B cell (primary cell): ENCODE data around the gene HAS3. TPM values are rescaled to one million over a fixed set of nuclear protein-coding genes. Genes with fewer than 3 reads are reported as not detected.

Experiments
- ATAC-seq: fragments of 200-7000 bp; cut with Tn5 transposase; one replicate; pipeline ENCODE4 v1.10.0; 2021; ENCODE audit warnings: low read depth, mild to moderate bottlenecking, moderate number of reproducible peaks, moderate library complexity
- CTCF ChIA-PET: fragments of 350-600 bp; sonication (Branson Sonifier 250); formaldehyde crosslinking; loops from one replicate; lab custom pipeline; 2021; ENCODE audit warnings: antibody characterized with exemption, inconsistent platforms; lab: Charles Lee
- POLR2A ChIA-PET: fragments of 350-600 bp; sonication (Branson Sonifier 250); formaldehyde crosslinking; loops from one replicate; lab custom pipeline; 2021; ENCODE audit warnings: antibody characterized with exemption; lab: Charles Lee
- DNase-seq: peaks from one replicate; pipeline ENCODE4 v3.0.0; 2013
- H2AFZ ChIP-seq: 2 replicates; pipeline ENCODE4 v1.6.1; 2012; ENCODE audit warnings: mild to moderate bottlenecking, low read depth, low read length; ENCODE audit not compliant: insufficient read depth, poor library complexity, severe bottlenecking
- H3K27ac ChIP-seq, 2 donors: 1 replicate in 1 of 2; 2 replicates in 1 of 2; pipeline ENCODE4 v1.5.1; 2012 to 2013; ENCODE audit warnings: low read length in 2 of 2, mild to moderate bottlenecking in 2 of 2, moderate library complexity in 1 of 2
- H3K27me3 ChIP-seq, 4 experiments: fragments of 200-600 bp in 1 of 4; sonication (generic) in 1 of 4; replicated peaks in 1 of 4; 1 replicate in 2 of 4; 2 replicates in 2 of 4; pipeline versions ENCODE4 v1.6.1 to v1.7.0; 2013 to 2016; ENCODE audit warnings: low read length in 3 of 4, mild to moderate bottlenecking in 2 of 4, mixed read lengths in 1 of 4, moderate library complexity in 1 of 4; ENCODE audit not compliant: insufficient read depth in 4 of 4, control insufficient read depth in 3 of 4; ENCODE audit errors: control extremely low read depth in 1 of 4
- H3K36me3 ChIP-seq, 2 experiments: replicated peaks in 1 of 2; 1 replicate in 1 of 2; 2 replicates in 1 of 2; pipeline versions ENCODE4 v1.6.1 to v1.7.1; 2013; ENCODE audit warnings: low read length in 1 of 2; ENCODE audit not compliant: insufficient read depth in 2 of 2, control insufficient read depth in 1 of 2; ENCODE audit errors: control extremely low read depth in 1 of 2, extremely low read depth in 1 of 2
- H3K4me1 ChIP-seq, 2 donors: fragments of 200-600 bp in 1 of 2; sonication (generic) in 1 of 2; 1 replicate in 1 of 2; 2 replicates in 1 of 2; pipeline versions ENCODE4 v1.5.1 to v1.6.1; 2013 to 2017; ENCODE audit warnings: low read length in 2 of 2; ENCODE audit not compliant: control insufficient read depth in 2 of 2, insufficient read depth in 2 of 2
- H3K4me2 ChIP-seq: replicated peaks from 2 replicates; pipeline ENCODE3; 2012; ENCODE audit warnings: mild to moderate bottlenecking, low read depth, low read length; ENCODE audit not compliant: poor library complexity, severe bottlenecking
- H3K4me3 ChIP-seq, 5 experiments: fragments of 200-600 bp in 1 of 5; sonication (generic) in 1 of 5; 1 replicate in 3 of 5; 2 replicates in 2 of 5; pipeline versions ENCODE4 v1.5.1 to v1.7.0; 2011 to 2016; ENCODE audit warnings: low read length in 4 of 5, mild to moderate bottlenecking in 4 of 5, low read depth in 2 of 5, control low read depth in 1 of 5, moderate library complexity in 1 of 5; ENCODE audit not compliant: insufficient read depth in 1 of 5; ENCODE audit errors: control extremely low read depth in 1 of 5, extremely low read depth in 1 of 5
- H3K79me2 ChIP-seq: fragments of 200-600 bp; sonication (generic); one replicate; pipeline ENCODE4 v1.6.0; 2016; ENCODE audit warnings: low read length; ENCODE audit not compliant: control insufficient read depth, insufficient read depth
- H3K9ac ChIP-seq: fragments of 200-600 bp; sonication (generic); 2 replicates; pipeline ENCODE4 v1.6.1; 2017; ENCODE audit warnings: mild to moderate bottlenecking, low read length, moderate library complexity
- H3K9me3 ChIP-seq, 3 donors: one replicate each; pipeline versions ENCODE4 v1.6.1 to v1.7.1; 2013; ENCODE audit warnings: low read length in 2 of 3; ENCODE audit not compliant: control insufficient read depth in 2 of 3, insufficient read depth in 1 of 3; ENCODE audit errors: control extremely low read depth in 1 of 3
- H4K20me1 ChIP-seq: 2 replicates; pipeline ENCODE4 v1.6.0; 2012; ENCODE audit warnings: mild to moderate bottlenecking, low read length; ENCODE audit not compliant: insufficient read depth, control insufficient read depth, poor library complexity, severe bottlenecking
- H3K27ac Mint-ChIP-seq: one replicate; pipeline ENCODE4 v1.8.0; 2021; ENCODE audit warnings: mixed read lengths
- H3K27me3 Mint-ChIP-seq: one replicate; pipeline ENCODE4 v1.8.0; 2021; ENCODE audit warnings: mixed read lengths
- H3K4me1 Mint-ChIP-seq: one replicate; pipeline ENCODE4 v1.8.0; 2021; ENCODE audit warnings: mixed read lengths
- H3K4me3 Mint-ChIP-seq: one replicate; pipeline ENCODE4 v1.8.0; 2021; ENCODE audit warnings: mixed read lengths
- H3K9me3 Mint-ChIP-seq: one replicate; pipeline ENCODE4 v1.8.0; 2022; ENCODE audit warnings: mixed read lengths; ENCODE audit not compliant: insufficient read depth
- CTCF ChIP-seq: fragments of 200-600 bp; IDR thresholded peaks from one replicate; pipeline ENCODE4 v1.8.0; 2022; ENCODE audit warnings: antibody characterized with exemption, mild to moderate bottlenecking
- EZH2 ChIP-seq: IDR thresholded peaks from 2 replicates; pipeline ENCODE4 v1.6.1; 2012; ENCODE audit warnings: borderline replicate concordance, low read depth, mild to moderate bottlenecking, moderate library complexity, low read length; ENCODE audit not compliant: insufficient read depth, poor library complexity, severe bottlenecking
- WGBS: methylation state at CpG from one replicate; pipeline ENCODE4 v1.1.5; 2013; ENCODE audit warnings: missing lambda C conversion rate; ENCODE audit not compliant: insufficient coverage; 5-methylcytosine and 5-hydroxymethylcytosine counted together
- intact Hi-C: fragments of 100-400 bp; cut with micrococcal nuclease; formaldehyde crosslinking; loops from one replicate; pipeline ENCODE4 v1.10.0; 2022
- polyA plus RNA-seq: library from polyadenylated mRNA; depleted of rRNA; stranded (reverse); fragments of >200 nt; gene quantifications from 2 replicates; pipeline ENCODE4 v1.2.3, GENCODE V29; 2012
- total RNA-seq, 2 donors: library from RNA; stranded (reverse); fragments of 120-200 nt in 1 of 2; gene quantifications; 1 replicate in 1 of 2; 2 replicates in 1 of 2; pipeline versions ENCODE4 v1.2.3 to v1.2.4, GENCODE V29; 2013 to 2022

Gene HAS3
- total and polyA plus RNA-seq, 2 donors (not counting 1 experiment from before 2014, with no cell fraction given): 1.4 to 2.6 TPM

GRCh38 chr16:69118994-69119393 is 13.5 kb downstream of the HAS3 start:
- DNase-seq (no peak), ATAC-seq (no peak)
- Histone ChIP-seq H4K20me1 (peaks cover 81% of the 10 kb centered on the region), H3K4me1 (no peaks in the 10 kb centered on the region), H2AFZ (no peak overlapping the region), H3K4me2 (no peak overlapping the region), H3K36me3 (peaks cover 1 to 62% of the 10 kb centered on the region in 2 experiments), H3K9ac (no peak overlapping the region), H3K27me3 (no peaks in the 10 kb centered on the region), H3K4me3 (no peak overlapping the region), H3K27ac (no peak overlapping the region), H3K79me2 (peaks cover 45% of the 10 kb centered on the region), H3K9me3 (no peaks in the 10 kb centered on the region)
- ChIA-PET POLR2A (no interaction called here), CTCF (interaction anchor here (1.0 kb wide), 1 partner anchor 29 kb away, joined by 3 read pairs; no protein-coding TSS in a partner anchor)
- 96% methylated on average over 2 of the region's 2 CpGs for WGBS
- no peak for TF ChIP-seq EZH2
- TF ChIP-seq CTCF: no peak
- Mint-ChIP-seq H3K27ac (no peak overlapping the region), H3K9me3 (no peaks in the 10 kb centered on the region), H3K4me1 (peaks cover 9% of the 10 kb centered on the region), H3K4me3 (no peak overlapping the region), H3K27me3 (no peaks in the 10 kb centered on the region)
- intact Hi-C loops: no loop called here

- Mint-ChIP-seq H3K27ac (no peak overlapping the region), H3K27me3 (no peaks in the 10 kb centered on the region), H3K4me3 (no peak overlapping the region), H3K4me1 (peaks cover 10% of the 10 kb centered on the region), H3K9me3 (no peaks in the 10 kb centered on the region)
- Histone ChIP-seq H2AFZ (no peak overlapping the region), H3K4me2 (no peak overlapping the region), H3K27me3 (no peaks in the 10 kb centered on the region), H3K4me1 (no peaks in the 10 kb centered on the region), H3K9me3 (no peaks in the 10 kb centered on the region), H3K36me3 (peaks cover 1 to 59% of the 10 kb centered on the region in 2 experiments), H3K9ac (no peak overlapping the region), H4K20me1 (peaks cover 81% of the 10 kb centered on the region), H3K79me2 (peaks cover 45% of the 10 kb centered on the region), H3K4me3 (no peak overlapping the region), H3K27ac (no peak overlapping the region)
- TF ChIP-seq EZH2: no peak
- no peak for TF ChIP-seq CTCF
- DNase-seq (no peak), ATAC-seq (no peak)
- CTCF ChIA-PET: interaction anchor here (1.0 kb wide), 1 partner anchor 30 kb away, joined by 3 read pairs; no protein-coding TSS in a partner anchor
- POLR2A ChIA-PET: no interaction called here
- 100% methylated on average over 2 of the region's 2 CpGs for WGBS
- intact Hi-C loops: no loop called here
Measured at GRCh38 chr16:69119536-69119935, 14.1 kb downstream of the HAS3 start.
